K562 (cell line): Measurements from ENCODE around the gene BNC2. TPM values are rescaled to one million over a fixed set of nuclear protein-coding genes. Genes with fewer than 3 reads are reported as not detected.

Source experiments
- ATAC-seq: fragments of 200-7000 bp; cut with Tn5 transposase; 3 replicates; pipeline ENCODE4 v1.9.1; 2020; ENCODE audit warnings: moderate library complexity
- BruUV-seq: library from RNA; stranded (reverse); fragments of 400-500 nt; replicated peaks from 2 replicates; lab custom pipeline; 2021; lab: Mats Ljungman, UMichigan
- CTCF ChIA-PET: fragments of 300-600 bp; formaldehyde crosslinking; extraction: SDS; loops from one replicate; lab custom pipeline; 2021; ENCODE audit warnings: low intra/inter-chr PET ratio; lab: Yijun Ruan, JAX
- POLR2A ChIA-PET: fragments of 300-600, 350-650 bp; sonication (Branson Sonifier 250); formaldehyde crosslinking; extraction: SDS; loops from one replicate; lab custom pipeline; 2021; ENCODE audit warnings: antibody characterized with exemption, inconsistent platforms; lab: Yijun Ruan, JAX
- DNase-seq, 4 experiments: peaks; one replicate each; pipeline versions ENCODE4 v3.0.0 to v3.0.0-alpha.2; 2011 to 2018; ENCODE audit warnings: low spot score in 3 of 4, mixed read lengths in 3 of 4; ENCODE audit errors: extremely low read depth in 1 of 4
- FAIRE-seq: peaks from 2 replicates; lab custom pipeline; 2011; peaks lifted over from hg19 to GRCh38; lab: Jason Lieb, UNC
- H2AFZ ChIP-seq: 2 replicates; pipeline ENCODE4 v1.6.0; 2011; ENCODE audit warnings: low read depth, low read length, control low read depth, inconsistent platforms
- H3K27ac ChIP-seq: fragments of 200-600 bp; 3 replicates; pipeline ENCODE4 v1.8.0; 2011; ENCODE audit warnings: low read depth, mild to moderate bottlenecking, control low read depth, inconsistent platforms, low read length, moderate library complexity, mixed read lengths; ENCODE audit errors: extremely low read depth
- H3K27me3 ChIP-seq, 2 experiments: fragments of 300-600 bp in 1 of 2; 2 replicates in 1 of 2; 3 replicates in 1 of 2; pipeline versions ENCODE4 v1.6.0 to v1.8.0; 2011; ENCODE audit warnings: inconsistent platforms in 2 of 2, low read length in 2 of 2, mild to moderate bottlenecking in 1 of 2, mixed read lengths in 1 of 2, moderate library complexity in 1 of 2; ENCODE audit not compliant: control insufficient read depth in 2 of 2, insufficient read depth in 2 of 2
- H3K36me3 ChIP-seq: fragments of 300-600 bp; 3 replicates; pipeline ENCODE4 v1.8.0; 2011; ENCODE audit warnings: mild to moderate bottlenecking, low read length, inconsistent platforms; ENCODE audit not compliant: control insufficient read depth, insufficient read depth
- H3K4me1 ChIP-seq, 2 experiments: fragments of 200-600 bp in 1 of 2; replicated peaks in 1 of 2; 2 replicates in 1 of 2; 3 replicates in 1 of 2; pipeline versions ENCODE4 v1.5.1 to v1.8.0; 2011; ENCODE audit warnings: inconsistent platforms in 2 of 2, low read length in 2 of 2, mild to moderate bottlenecking in 1 of 2, mixed read lengths in 1 of 2, moderate library complexity in 1 of 2; ENCODE audit not compliant: control insufficient read depth in 2 of 2, insufficient read depth in 2 of 2
- H3K4me2 ChIP-seq: 2 replicates; pipeline ENCODE4 v1.6.1; 2011; ENCODE audit warnings: low read length, control low read depth, inconsistent platforms, mixed read lengths; ENCODE audit not compliant: insufficient read depth
- H3K4me3 ChIP-seq: fragments of 200-600 bp; sonication (generic), shearing (Covaris generic); 2 replicates; pipeline ENCODE4 v1.5.1; 2016; ENCODE audit warnings: control low read depth, inconsistent platforms
- H3K79me2 ChIP-seq: fragments of 200-600 bp; 3 replicates; pipeline ENCODE4 v1.8.0; 2011; ENCODE audit warnings: low read length, inconsistent platforms; ENCODE audit not compliant: control insufficient read depth, insufficient read depth
- H3K9ac ChIP-seq, 2 experiments: 2 replicates each; pipeline versions ENCODE4 v1.6.0 to v1.6.1; 2011; ENCODE audit warnings: low read depth in 2 of 2, low read length in 2 of 2, control low read depth in 1 of 2, inconsistent platforms in 1 of 2, mild to moderate bottlenecking in 1 of 2, mixed read lengths in 1 of 2; ENCODE audit not compliant: insufficient read depth in 1 of 2
- H3K9me1 ChIP-seq: one replicate; pipeline ENCODE4 v1.6.0; 2011; ENCODE audit warnings: inconsistent platforms, mild to moderate bottlenecking, low read length, moderate library complexity; ENCODE audit not compliant: control insufficient read depth, insufficient read depth
- H3K9me3 ChIP-seq: replicated peaks from 2 replicates; pipeline ENCODE4 v1.5.1; 2011; ENCODE audit warnings: low read depth, low read length, inconsistent platforms; ENCODE audit not compliant: control insufficient read depth, insufficient read depth
- H4K20me1 ChIP-seq: replicated peaks from 2 replicates; pipeline ENCODE4 v1.6.1; 2011; ENCODE audit warnings: low read length, inconsistent platforms, mixed read lengths; ENCODE audit not compliant: control insufficient read depth, insufficient read depth
- BMI1 ChIP-seq: fragments of 150-350 bp; IDR thresholded peaks from 2 replicates; pipeline ENCODE4 v1.6.1; 2014; ENCODE audit warnings: low read length
- ERF ChIP-seq: fragments of 450-650 bp; formaldehyde crosslinking; IDR thresholded peaks from 2 replicates; pipeline ENCODE4 v1.4.0; 2020; ENCODE audit warnings: mild to moderate bottlenecking, mixed read lengths
- FOXA3 ChIP-seq, 2 experiments: fragments of 450-650 bp in 1 of 2; sonication (generic) in 1 of 2; formaldehyde crosslinking; IDR thresholded peaks in 1 of 2; conservative IDR thresholded peaks in 1 of 2; 2 replicates each; pipeline versions ENCODE4 v1.4.0 to v1.8.0; 2020 to 2022; ENCODE audit warnings: mild to moderate bottlenecking in 2 of 2, missing genetic modification reagents in 1 of 2
- HMG20B ChIP-seq: fragments of 250-450 bp; sonication (Bioruptor Pico); IDR thresholded peaks from 2 replicates; pipeline ENCODE4 v1.5.0; 2021; ENCODE audit warnings: mild to moderate bottlenecking
- HNRNPK ChIP-seq: fragments of 200-400 bp; formaldehyde crosslinking; IDR thresholded peaks from one replicate; pipeline ENCODE4 v1.6.1; 2018; ENCODE audit warnings: mild to moderate bottlenecking, low read depth, low read length; ENCODE audit not compliant: poor library complexity, severe bottlenecking
- MEF2D ChIP-seq: conservative IDR thresholded peaks from 2 replicates; pipeline ENCODE4 v1.6.1; 2016; ENCODE audit warnings: low read depth, missing genetic modification characterization, missing compliant biosample characterization
- PCBP2 ChIP-seq: fragments of 200-400 bp; formaldehyde crosslinking; IDR thresholded peaks from 2 replicates; pipeline ENCODE4 v1.6.1; 2018; ENCODE audit warnings: low read length, low read depth, mild to moderate bottlenecking, moderate library complexity; ENCODE audit not compliant: poor library complexity, severe bottlenecking
- RBM25 ChIP-seq: fragments of 200-400 bp; formaldehyde crosslinking; IDR thresholded peaks from 2 replicates; pipeline ENCODE4 v1.6.1; 2018; ENCODE audit warnings: low read length, low read depth, moderate library complexity; ENCODE audit not compliant: severe bottlenecking
- SRSF1 ChIP-seq: fragments of 200-400 bp; formaldehyde crosslinking; IDR thresholded peaks from 2 replicates; pipeline ENCODE4 v1.6.1; 2017; ENCODE audit warnings: mild to moderate bottlenecking, low read depth, low read length, moderate library complexity
- WGBS: fragments of 100-300 bp; shearing (Covaris generic); methylation state at CpG from one replicate; pipeline ENCODE4 v1.1.6; 2016; ENCODE audit warnings: low coverage, mixed read lengths; ENCODE audit not compliant: insufficient coverage; ENCODE audit errors: missing lambda C conversion rate; 5-methylcytosine and 5-hydroxymethylcytosine counted together
- in situ Hi-C: fragments of 300-500 bp; cut with MboI; formaldehyde crosslinking; loops from 4 replicates; pipeline ENCODE4 v1.15.0; 2018; ENCODE audit warnings: inconsistent platforms, mixed read lengths
- intact Hi-C: fragments of 100-400 bp; cut with micrococcal nuclease; formaldehyde crosslinking; loops from 2 replicates; pipeline ENCODE4 v1.14.2; 2022
- polyA plus RNA-seq, 8 experiments: library from polyadenylated mRNA; depleted of rRNA in 4 of 8; stranded (reverse) in 5 of 8; unstranded in 3 of 8; fragments of >200 nt; fragmentation: Nextera tagmentation in 2 of 8; fragmentation: Illumina TruSeq in 1 of 8; extraction: Ambion mirVana in 2 of 8; extraction: Trizol in 1 of 8; gene quantifications; 2 replicates each; pipeline versions ENCODE4 v1.2.1 to v1.2.3, GENCODE V29; 2011 to 2014; ENCODE audit warnings: inconsistent platforms in 1 of 8, missing spikeins in 1 of 8
- total RNA-seq, 7 experiments: library from RNA; depleted of rRNA in 6 of 7; stranded (reverse); fragments of >200 nt in 6 of 7; fragmentation: Illumina TruSeq in 2 of 7; extraction: Trizol in 2 of 7; gene quantifications; 2 replicates each; pipeline versions ENCODE4 v1.2.1 to v1.2.3, GENCODE V29; 2011 to 2021; ENCODE audit warnings: low replicate concordance in 1 of 7
- TF ChIP-seq, protein P1 (sequence below): fragments of 250-450 bp; sonication (Bioruptor Pico); IDR thresholded peaks from 2 replicates; pipeline ENCODE4 v1.5.0; 2021
- TF ChIP-seq, protein P2 (sequence below): fragments of 450-650 bp; IDR thresholded peaks from 2 replicates; pipeline ENCODE4 v1.6.1; 2017; ENCODE audit warnings: antibody characterized with exemption

The BNC2 gene
- total and polyA plus RNA-seq, 9 of the 15 experiments (the other 6 are each of a cell fraction or from before 2014, with no cell fraction given) = not detected

DNA sequence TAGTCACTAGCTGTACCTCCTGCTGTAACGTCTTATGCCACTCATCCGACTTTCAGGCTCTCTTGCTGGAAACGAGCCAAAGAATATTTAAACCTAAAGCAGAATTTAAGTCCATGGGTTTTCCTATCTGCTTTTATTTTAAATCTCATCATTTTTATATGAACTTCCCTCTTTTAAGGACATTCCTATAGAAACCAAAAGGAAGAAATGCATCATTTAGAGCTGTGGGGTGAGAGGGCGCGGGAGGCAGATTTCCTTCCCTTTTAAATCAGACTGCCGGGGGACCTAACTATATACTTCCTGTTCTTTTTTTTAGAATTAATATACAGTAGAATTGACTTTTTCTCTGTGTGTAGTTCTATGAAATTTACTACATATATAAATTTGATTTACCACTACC is 468.8 kb downstream of the BNC2 start (continued):
- TF ChIP-seq, protein P1, sequence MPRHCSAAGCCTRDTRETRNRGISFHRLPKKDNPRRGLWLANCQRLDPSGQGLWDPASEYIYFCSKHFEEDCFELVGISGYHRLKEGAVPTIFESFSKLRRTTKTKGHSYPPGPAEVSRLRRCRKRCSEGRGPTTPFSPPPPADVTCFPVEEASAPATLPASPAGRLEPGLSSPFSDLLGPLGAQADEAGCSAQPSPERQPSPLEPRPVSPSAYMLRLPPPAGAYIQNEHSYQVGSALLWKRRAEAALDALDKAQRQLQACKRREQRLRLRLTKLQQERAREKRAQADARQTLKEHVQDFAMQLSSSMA (CRISPR knock-in tag) = no peak
- TF ChIP-seq PCBP2 (no peak), HNRNPK (no peak), MEF2D (tag) (no peak), SRSF1 (no peak), BMI1 (no peak)

DNA sequence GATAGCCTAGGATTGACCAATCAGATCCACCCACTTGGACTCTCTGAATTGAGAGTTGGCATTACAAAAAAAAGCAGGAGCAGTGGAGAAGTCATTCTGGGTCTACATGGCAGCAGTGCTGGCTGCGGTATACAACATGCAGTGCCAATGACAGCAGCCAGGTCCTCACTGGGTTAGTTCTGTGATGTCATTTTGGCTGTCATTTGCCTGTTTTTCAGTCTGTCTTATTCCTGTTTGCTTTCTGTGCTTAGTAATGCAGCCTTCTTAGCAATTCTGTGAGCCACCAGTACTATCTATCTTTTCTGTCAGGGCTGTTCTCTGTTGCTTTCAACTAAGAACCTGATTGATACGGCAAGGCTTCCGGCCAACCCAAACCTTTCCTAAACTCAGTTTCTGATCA is 471.8 kb downstream of the BNC2 start:
- no peaks in the 10 kb centered on the region for H3K9me1 ChIP-seq
- H4K20me1 ChIP-seq = no peaks in the 10 kb centered on the region
- H2AFZ ChIP-seq = no peak overlapping the region
- no peaks in the 10 kb centered on the region for H3K36me3 ChIP-seq
- no peak for ATAC-seq
- ChIA-PET POLR2A (no interaction called here), CTCF (no interaction called here)
- H3K9me3 ChIP-seq = no peaks in the 10 kb centered on the region
- WGBS = 4% methylated on average over 3 of the region's 3 CpGs
- no peak overlapping the region for H3K4me2 ChIP-seq
- BruUV-seq = no TSS peak
- no peak for FAIRE-seq
- no peak overlapping the region for H3K4me3 ChIP-seq
- DNase-seq = no peak
- H3K27me3 ChIP-seq = no peaks in the 10 kb centered on the region
- intact Hi-C loops (no loop called here), in situ Hi-C loops (no loop called here)
- H3K9ac ChIP-seq = no peak overlapping the region
- H3K79me2 ChIP-seq = no peaks in the 10 kb centered on the region
- no peak overlapping the region for H3K27ac ChIP-seq
- H3K4me1 ChIP-seq = no peaks in the 10 kb centered on the region
- TF ChIP-seq RBM25 (no peak), FOXA3 (CRISPR knock-in tag; conservative IDR thresholded peaks at IDR 0.05 in 1 of 2, IDR thresholded peaks at IDR 0.05 in 1 of 2) (no peak), HMG20B (no peak), ERF (no peak)
- TF ChIP-seq, protein P2, sequence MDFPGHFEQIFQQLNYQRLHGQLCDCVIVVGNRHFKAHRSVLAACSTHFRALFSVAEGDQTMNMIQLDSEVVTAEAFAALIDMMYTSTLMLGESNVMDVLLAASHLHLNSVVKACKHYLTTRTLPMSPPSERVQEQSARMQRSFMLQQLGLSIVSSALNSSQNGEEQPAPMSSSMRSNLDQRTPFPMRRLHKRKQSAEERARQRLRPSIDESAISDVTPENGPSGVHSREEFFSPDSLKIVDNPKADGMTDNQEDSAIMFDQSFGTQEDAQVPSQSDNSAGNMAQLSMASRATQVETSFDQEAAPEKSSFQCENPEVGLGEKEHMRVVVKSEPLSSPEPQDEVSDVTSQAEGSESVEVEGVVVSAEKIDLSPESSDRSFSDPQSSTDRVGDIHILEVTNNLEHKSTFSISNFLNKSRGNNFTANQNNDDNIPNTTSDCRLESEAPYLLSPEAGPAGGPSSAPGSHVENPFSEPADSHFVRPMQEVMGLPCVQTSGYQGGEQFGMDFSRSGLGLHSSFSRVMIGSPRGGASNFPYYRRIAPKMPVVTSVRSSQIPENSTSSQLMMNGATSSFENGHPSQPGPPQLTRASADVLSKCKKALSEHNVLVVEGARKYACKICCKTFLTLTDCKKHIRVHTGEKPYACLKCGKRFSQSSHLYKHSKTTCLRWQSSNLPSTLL = no peak
